Testis (tissue), 3 donors: ENCODE results near the gene IL22. TPM values are rescaled to one million over a fixed set of nuclear protein-coding genes. Genes with fewer than 3 reads are reported as not detected.

Experiments used
- DNase-seq: peaks from one replicate; pipeline ENCODE4 v3.0.0-alpha.2; 2019
- H3K27ac ChIP-seq, 2 donors: fragments of 200-600 bp; sonication (generic); one replicate each; pipeline ENCODE4 v1.5.1; 2019
- H3K27me3 ChIP-seq: fragments of 200-600 bp; sonication (generic); one replicate; pipeline ENCODE4 v1.5.1; 2019
- H3K36me3 ChIP-seq: fragments of 200-600 bp; sonication (generic); one replicate; pipeline ENCODE4 v1.5.1; 2017; ENCODE audit warnings: low read depth; ENCODE audit errors: missing control alignments
- H3K4me1 ChIP-seq: fragments of 200-600 bp; sonication (generic); one replicate; pipeline ENCODE4 v1.5.1; 2019
- H3K4me3 ChIP-seq, 2 donors: fragments of 200-600 bp; sonication (generic); one replicate each; pipeline ENCODE4 v1.5.1; 2017 to 2019
- H3K9me3 ChIP-seq: fragments of 200-600 bp; sonication (generic); one replicate; pipeline ENCODE4 v1.5.1; 2017
- CTCF ChIP-seq, 3 experiments: fragments of 450-650 bp in 2 of 3; fragments of 200-600 bp in 1 of 3; sonication (generic) in 1 of 3; IDR thresholded peaks; one replicate each; pipeline ENCODE4 v1.5.1; 2016 to 2019; ENCODE audit warnings: antibody characterized with exemption in 3 of 3, mild to moderate bottlenecking in 2 of 3, moderate library complexity in 1 of 3
- POLR2A ChIP-seq: fragments of 450-650 bp; IDR thresholded peaks from one replicate; pipeline ENCODE4 v1.6.1; 2017; ENCODE audit warnings: antibody characterized with exemption, mild to moderate bottlenecking, moderate library complexity
- WGBS, 2 donors: methylation state at CpG; one replicate each; pipeline ENCODE4 v1.1.5; 2018; 5-methylcytosine and 5-hydroxymethylcytosine counted together
- intact Hi-C: fragments of 100-400 bp; cut with DNase I; formaldehyde crosslinking; loops from one replicate; pipeline ENCODE4 v1.15.1; 2023; ENCODE audit warnings: low total_unique reads
- polyA plus RNA-seq: library from polyadenylated mRNA; stranded (reverse); fragments of 350-450 nt; fragmentation: Illumina TruSeq; extraction: RNeasy Lipid Tissue Mini Kit (QIAGEN cat#74804); gene quantifications from one replicate; pipeline ENCODE4 v1.2.3, GENCODE V29; 2014; ENCODE audit warnings: low read depth, low replicate concordance; ENCODE audit not compliant: insufficient read depth
- total RNA-seq, 2 donors: library from RNA; depleted of rRNA; stranded (reverse); fragments of >200 nt; gene quantifications; one replicate each; pipeline ENCODE4 v1.2.3, GENCODE V29; 2016

Gene IL22
- total and polyA plus RNA-seq, 3 donors from 2014 or later: not detected

- H3K9me3 ChIP-seq: no peaks in the 10 kb centered on the region
- no peak for DNase-seq
- no peaks in the 10 kb centered on the region for H3K4me1 ChIP-seq
- intact Hi-C loops: no loop called here
- no peak for TF ChIP-seq CTCF (IDR thresholded peaks at IDR 0.05)
- no peak for TF ChIP-seq POLR2A
- H3K27ac ChIP-seq: no peak overlapping the region
- H3K4me3 ChIP-seq: no peak overlapping the region
- 90 to 94% methylated on average over 2 of the region's 2 CpGs for WGBS, 2 donors
- H3K27me3 ChIP-seq: no peaks in the 10 kb centered on the region
- H3K36me3 ChIP-seq: no peaks in the 10 kb centered on the region
Measured at GRCh38 chr12:68269779-68270178, 16.4 kb upstream of the IL22 start.

DNA sequence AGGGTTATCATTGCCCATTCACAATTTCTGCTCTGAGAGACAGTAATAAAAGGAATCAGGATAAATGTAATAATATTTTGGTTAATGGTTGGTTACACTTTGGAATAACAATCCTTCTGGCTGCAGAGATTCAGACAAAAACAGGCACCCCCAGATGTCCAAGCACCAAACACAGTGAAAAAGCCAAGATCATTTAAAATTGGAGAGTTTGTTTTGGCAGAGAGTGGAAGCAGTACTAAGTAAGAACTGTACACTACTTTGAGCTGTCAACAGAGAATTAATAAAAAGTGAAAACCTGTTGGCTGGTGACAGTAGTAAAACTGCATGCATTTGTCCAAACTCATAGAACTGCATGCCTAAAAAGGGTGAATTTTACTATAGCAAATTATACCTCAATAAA is 15.6 kb upstream of the IL22 start:
- no peaks in the 10 kb centered on the region for H3K9me3 ChIP-seq
- intact Hi-C loops: no loop called here
- H3K36me3 ChIP-seq: no peaks in the 10 kb centered on the region
- no peak overlapping the region for H3K27ac ChIP-seq
- no peaks in the 10 kb centered on the region for H3K27me3 ChIP-seq
- H3K4me1 ChIP-seq: no peaks in the 10 kb centered on the region
- no peak overlapping the region for H3K4me3 ChIP-seq
- no peak for DNase-seq
- TF ChIP-seq CTCF (IDR thresholded peaks at IDR 0.05): no peak
- no peak for TF ChIP-seq POLR2A

DNA sequence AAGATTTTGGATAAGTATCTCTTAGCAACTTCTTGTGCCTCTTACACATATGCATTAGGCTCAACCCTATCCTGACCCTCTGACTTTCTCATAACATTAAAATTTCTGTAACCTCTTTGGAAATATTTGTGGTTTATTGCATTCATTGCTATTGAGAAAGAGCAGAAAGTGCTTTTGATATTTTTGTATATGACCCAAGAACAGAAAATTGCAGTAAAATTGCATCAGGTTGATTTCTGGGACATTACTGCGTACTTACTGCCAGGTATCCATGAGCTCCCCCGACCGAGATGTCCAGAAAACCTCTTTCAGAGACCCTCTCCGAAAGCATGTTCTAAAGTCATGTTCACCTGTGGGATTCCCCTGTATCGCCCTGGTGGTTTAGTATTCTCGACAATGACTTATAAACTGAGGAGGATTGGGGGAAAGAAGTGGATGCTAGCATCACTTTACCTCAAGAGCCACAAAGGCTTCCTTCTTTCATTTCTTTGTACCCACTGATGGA is 14.5 kb upstream of the IL22 start:
- TF ChIP-seq POLR2A (no peak), CTCF (IDR thresholded peaks at IDR 0.05) (no peak)
- H3K9me3 ChIP-seq: no peaks in the 10 kb centered on the region
- no peaks in the 10 kb centered on the region for H3K36me3 ChIP-seq
- 90 to 91% methylated on average over 6 of the region's 6 CpGs for WGBS, 2 donors
- H3K27ac ChIP-seq: no peak overlapping the region
- H3K27me3 ChIP-seq: no peaks in the 10 kb centered on the region
- no peak for DNase-seq
- no peak overlapping the region for H3K4me3 ChIP-seq
- no peaks in the 10 kb centered on the region for H3K4me1 ChIP-seq
- intact Hi-C loops: no loop called here

GRCh38 chr12:68264857-68265256 is 11.5 kb upstream of the IL22 start:
- no peak for TF ChIP-seq CTCF (IDR thresholded peaks at IDR 0.05)
- WGBS, 2 donors: 72 to 74% methylated on average over 2 of the region's 2 CpGs
- Histone ChIP-seq H3K4me3 (no peak overlapping the region), H3K36me3 (no peaks in the 10 kb centered on the region), H3K27ac (no peak overlapping the region), H3K27me3 (no peaks in the 10 kb centered on the region), H3K4me1 (no peaks in the 10 kb centered on the region), H3K9me3 (no peaks in the 10 kb centered on the region)
- intact Hi-C loops: no loop called here
- no peak for DNase-seq

GRCh38 chr12:68264158-68264855 is 10.9 kb upstream of the IL22 start:
- Histone ChIP-seq H3K27me3 (no peaks in the 10 kb centered on the region), H3K9me3 (no peaks in the 10 kb centered on the region), H3K4me1 (no peaks in the 10 kb centered on the region), H3K4me3 (no peak overlapping the region), H3K27ac (no peak overlapping the region), H3K36me3 (no peaks in the 10 kb centered on the region)
- TF ChIP-seq POLR2A (no peak), CTCF (IDR thresholded peaks at IDR 0.05) (no peak)
- intact Hi-C loops: no loop called here
- 88 to 90% methylated on average over 7 of the region's 7 CpGs for WGBS, 2 donors
- no peak for DNase-seq
